ENCODE measurements around the gene ZBTB5.
"Not testable (repeated sequence)": the region's sequence is repeated elsewhere in the genome, so short reads cannot be mapped to it uniquely, and the experiment has no call there.

ZBTB5 gene

GRCh38 chr9:37404590-37404989 lies 60.7 kb downstream of the ZBTB5 start:
- no peak for DNase-seq

- DNase-seq: no peak
Measured at GRCh38 chr9:37399336-37399735, 65.9 kb downstream of the ZBTB5 start.

- peak; percentile 57 for DNase-seq
Measured at GRCh38 chr9:37398464-37399025, 66.7 kb downstream of the ZBTB5 start.

GRCh38 chr9:37397948-37398347 lies 67.3 kb downstream of the ZBTB5 start:
- not testable (repeated sequence) for DNase-seq

- DNase-seq: peak; percentile 72
Measured at GRCh38 chr9:37395663-37396062, 69.6 kb downstream of the ZBTB5 start.

- no peak for DNase-seq
Measured at GRCh38 chr9:37395229-37395628, 70.0 kb downstream of the ZBTB5 start.

- DNase-seq: no peak
Measured at GRCh38 chr9:37392272-37392671, 73.0 kb downstream of the ZBTB5 start.

- peak; percentile 42 for DNase-seq
Measured at GRCh38 chr9:37390759-37391158, 74.5 kb downstream of the ZBTB5 start.

All from NCI-H146 (cell line).